ENCODE data around the gene FHDC1.

Gene FHDC1

GRCh38 chr4:153013202-153013977 is 77.3 kb downstream of the FHDC1 start:
- no peak for TF ChIP-seq EZH2phosphoT487 (IDR thresholded peaks at IDR 0.05; ENCODE audit: borderline replicate concordance, low read length)
- TF ChIP-seq CTCF (IDR thresholded peaks at IDR 0.05; ENCODE audit: low read depth, low read length, poor library complexity, severe bottlenecking) = no peak
- no peak overlapping the region for H3K4me3 ChIP-seq (ENCODE audit: low read length)
- no peaks in the 10 kb centered on the region for H3K79me2 ChIP-seq (ENCODE audit: control insufficient read depth, low read length)

GRCh38 chr4:153014460-153014859 is 78.3 kb downstream of the FHDC1 start:
- Histone ChIP-seq H3F3A (ENCODE audit: control insufficient read depth, insufficient read depth) (no peaks in the 10 kb centered on the region), H3K9me3 (ENCODE audit: control insufficient read depth, insufficient read depth, low read length) (no peaks in the 10 kb centered on the region), H3K9me2 (replicated peaks; ENCODE audit: control insufficient read depth, low read length) (no peaks in the 10 kb centered on the region), H3K27me3 (ENCODE audit: control insufficient read depth, low read length) (no peaks in the 10 kb centered on the region; the same call in 1 of the 2 replicates), H3K4me3 (ENCODE audit: low read length) (no peak overlapping the region), H3K36me3 (ENCODE audit: control insufficient read depth, low read length) (no peaks in the 10 kb centered on the region), H3K79me2 (ENCODE audit: control insufficient read depth, low read length) (no peaks in the 10 kb centered on the region), H4K20me1 (ENCODE audit: control insufficient read depth, insufficient read depth, low read depth, low read length) (no peaks in the 10 kb centered on the region), H3K27ac (ENCODE audit: low read depth, low read length) (no peak overlapping the region), H3K4me2 (ENCODE audit: low read length) (no peak overlapping the region), H3K4me1 (ENCODE audit: control insufficient read depth, low read length) (no peaks in the 10 kb centered on the region)
- TF ChIP-seq CTCF (IDR thresholded peaks at IDR 0.05; ENCODE audit: low read depth, low read length, poor library complexity, severe bottlenecking) = no peak

More at GRCh38 chr4:153013202-153013977, 77.3 kb downstream of the FHDC1 start:
- Histone ChIP-seq H3K4me2 (ENCODE audit: low read length) (no peak overlapping the region), H3F3A (ENCODE audit: control insufficient read depth, insufficient read depth) (no peaks in the 10 kb centered on the region), H3K4me1 (ENCODE audit: control insufficient read depth, low read length) (no peaks in the 10 kb centered on the region), H3K27me3 (ENCODE audit: control insufficient read depth, low read length) (no peaks in the 10 kb centered on the region; the same call in 1 of the 2 replicates), H3K36me3 (ENCODE audit: control insufficient read depth, low read length) (no peaks in the 10 kb centered on the region), H3K9me3 (ENCODE audit: control insufficient read depth, insufficient read depth, low read length) (no peaks in the 10 kb centered on the region), H4K20me1 (ENCODE audit: control insufficient read depth, insufficient read depth, low read depth, low read length) (no peaks in the 10 kb centered on the region), H3K9me2 (replicated peaks; ENCODE audit: control insufficient read depth, low read length) (no peaks in the 10 kb centered on the region), H3K27ac (ENCODE audit: low read depth, low read length) (no peak overlapping the region)

- Histone ChIP-seq H3K4me2 (ENCODE audit: low read length) (no peak overlapping the region), H3F3A (ENCODE audit: control insufficient read depth, insufficient read depth) (no peaks in the 10 kb centered on the region), H3K79me2 (ENCODE audit: control insufficient read depth, low read length) (no peaks in the 10 kb centered on the region), H3K27ac (ENCODE audit: low read depth, low read length) (no peak overlapping the region), H3K9me2 (replicated peaks; ENCODE audit: control insufficient read depth, low read length) (no peaks in the 10 kb centered on the region), H3K36me3 (ENCODE audit: control insufficient read depth, low read length) (no peaks in the 10 kb centered on the region), H3K9me3 (ENCODE audit: control insufficient read depth, insufficient read depth, low read length) (no peaks in the 10 kb centered on the region), H3K4me1 (ENCODE audit: control insufficient read depth, low read length) (no peaks in the 10 kb centered on the region), H3K4me3 (ENCODE audit: low read length) (no peak overlapping the region), H4K20me1 (ENCODE audit: control insufficient read depth, insufficient read depth, low read depth, low read length) (no peaks in the 10 kb centered on the region), H3K27me3 (ENCODE audit: control insufficient read depth, low read length) (no peaks in the 10 kb centered on the region; the same call in 1 of the 2 replicates)
- no peak for TF ChIP-seq EZH2phosphoT487 (IDR thresholded peaks at IDR 0.05; ENCODE audit: borderline replicate concordance, low read length)
- no peak for TF ChIP-seq CTCF (IDR thresholded peaks at IDR 0.05; ENCODE audit: low read depth, low read length, poor library complexity, severe bottlenecking)
Measured at GRCh38 chr4:153016592-153016991, 80.5 kb downstream of the FHDC1 start.
